IPS-11a (cell line): Measurements from ENCODE around the gene MMD2.

Experiments used
- H3K4me3 ChIP-seq: one replicate; pipeline ENCODE4 v1.5.1; 2013; ENCODE audit warnings: low read depth, low read length, control low read depth

MMD2 gene

DNA sequence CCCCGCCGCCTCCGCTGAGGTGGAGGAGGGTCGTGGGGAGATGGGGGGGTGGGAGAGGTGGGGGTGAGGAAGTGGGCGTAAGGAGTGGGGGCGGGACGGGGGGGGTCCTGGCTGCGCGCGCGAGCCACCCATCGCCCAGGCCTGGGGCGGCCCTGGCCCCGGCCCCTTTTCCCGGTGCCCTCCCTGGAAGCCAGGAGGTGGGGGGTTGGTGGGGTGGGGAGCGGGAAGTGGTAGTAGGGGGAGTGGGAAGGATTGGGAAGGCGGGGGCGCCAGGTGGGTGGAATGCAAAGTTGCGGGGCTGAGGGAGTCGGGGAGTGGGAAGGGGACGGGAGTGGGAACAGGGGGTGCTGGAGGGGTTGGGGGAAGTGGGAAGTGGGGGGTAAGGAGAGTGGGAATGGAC lies 319 bp upstream of the MMD2 start:
- no peak overlapping the region for H3K4me3 ChIP-seq

GRCh38 chr7:4957847-4958476 lies 1.0 kb downstream of the MMD2 start:
- H3K4me3 ChIP-seq: peak overlapping the region; percentile 35

- no peak overlapping the region for H3K4me3 ChIP-seq
Measured at GRCh38 chr7:4951903-4952636, 6.9 kb downstream of the MMD2 start.

DNA sequence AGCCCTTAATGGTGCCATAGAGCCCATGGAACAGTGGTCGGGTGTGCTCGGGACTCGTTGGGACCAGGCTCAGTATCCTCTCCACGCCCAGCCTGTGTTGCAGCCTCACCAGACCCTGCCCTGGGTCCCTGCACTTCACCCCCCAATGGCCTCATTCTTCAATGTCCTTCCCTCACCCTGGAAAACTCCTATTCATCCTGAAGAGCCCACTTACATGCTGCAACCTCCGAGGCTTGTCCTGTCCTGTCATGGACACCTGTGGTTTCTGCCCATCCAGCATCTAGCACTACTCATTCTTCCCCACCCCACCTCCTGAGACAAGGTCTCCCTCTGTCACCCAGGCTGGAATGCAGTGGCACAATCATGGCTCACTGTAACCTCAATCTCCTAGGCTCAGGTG lies 7.7 kb downstream of the MMD2 start:
- no peak overlapping the region for H3K4me3 ChIP-seq

DNA sequence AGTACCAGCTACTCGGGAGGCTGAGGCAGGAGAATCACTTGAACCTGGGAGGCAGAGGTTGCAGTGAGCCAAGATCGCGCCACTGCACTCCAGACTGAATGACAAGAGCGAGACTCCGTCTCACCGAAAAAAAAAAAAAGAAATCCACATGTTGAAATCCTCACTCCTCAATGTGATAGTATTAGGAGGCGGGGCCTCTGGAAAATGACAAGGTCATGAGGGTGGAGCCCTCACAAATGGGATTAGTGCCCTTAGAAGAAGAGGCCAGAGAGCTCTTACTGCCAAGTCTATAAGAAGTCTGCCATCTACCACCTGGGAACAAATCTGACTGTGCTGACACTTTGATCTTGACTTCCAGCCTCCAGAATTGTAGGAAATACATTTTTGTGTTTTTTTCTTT lies 10.6 kb downstream of the MMD2 start:
- no peak overlapping the region for H3K4me3 ChIP-seq

- H3K4me3 ChIP-seq: no peak overlapping the region
Measured at GRCh38 chr7:4945949-4946348, 13.0 kb downstream of the MMD2 start.

- H3K4me3 ChIP-seq: no peak overlapping the region
Measured at GRCh38 chr7:4944939-4945338, 14.0 kb downstream of the MMD2 start.

DNA sequence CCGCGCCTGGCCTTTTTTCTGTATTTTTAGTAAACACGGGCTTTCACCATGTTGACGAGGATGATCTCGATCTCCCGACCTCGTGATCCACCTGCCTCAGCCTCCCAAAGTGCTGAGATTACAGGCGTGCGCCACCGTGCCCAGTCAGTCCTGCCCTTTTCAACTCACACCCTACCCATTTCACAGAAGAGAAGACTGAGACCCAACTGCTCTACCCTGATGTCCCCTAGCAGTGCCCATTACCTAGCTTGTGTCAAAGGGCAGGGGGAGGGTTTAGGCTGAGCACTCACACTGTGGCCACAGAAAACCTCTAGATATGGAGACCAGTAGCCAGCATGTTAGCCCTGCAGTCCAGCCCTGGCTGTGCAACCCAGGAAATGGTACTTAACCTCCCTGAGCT lies 15.7 kb downstream of the MMD2 start:
- H3K4me3 ChIP-seq: no peak overlapping the region

GRCh38 chr7:4939971-4940728 lies 18.8 kb downstream of the MMD2 start:
- no peak overlapping the region for H3K4me3 ChIP-seq

- no peak overlapping the region for H3K4me3 ChIP-seq
Measured at GRCh38 chr7:4937411-4937810, 21.6 kb downstream of the MMD2 start.

- H3K4me3 ChIP-seq: no peak overlapping the region
Measured at GRCh38 chr7:4934419-4935025, 24.5 kb downstream of the MMD2 start.

DNA sequence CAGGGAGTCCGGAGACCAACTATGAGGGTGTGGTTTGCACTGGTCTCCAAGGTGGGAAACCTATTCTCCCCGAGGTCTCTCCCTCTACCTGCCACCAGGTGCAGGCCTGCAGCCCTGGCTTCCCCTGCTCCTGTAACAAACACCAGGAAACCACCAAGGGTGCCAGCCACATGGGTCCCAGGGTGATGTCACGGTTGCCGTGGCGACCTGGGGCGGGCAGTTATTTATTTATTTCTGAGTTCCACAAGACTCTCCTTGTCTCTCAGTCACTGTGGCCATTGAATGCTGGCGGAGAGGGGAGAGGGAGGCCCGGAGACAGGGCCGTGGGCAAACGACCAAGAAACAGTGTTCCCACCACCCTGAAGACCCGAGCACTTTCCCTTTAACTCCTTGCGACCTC lies 27.0 kb downstream of the MMD2 start:
- H3K4me3 ChIP-seq: no peak overlapping the region

- no peak overlapping the region for H3K4me3 ChIP-seq
Measured at GRCh38 chr7:4929005-4929404, 30.0 kb downstream of the MMD2 start.

DNA sequence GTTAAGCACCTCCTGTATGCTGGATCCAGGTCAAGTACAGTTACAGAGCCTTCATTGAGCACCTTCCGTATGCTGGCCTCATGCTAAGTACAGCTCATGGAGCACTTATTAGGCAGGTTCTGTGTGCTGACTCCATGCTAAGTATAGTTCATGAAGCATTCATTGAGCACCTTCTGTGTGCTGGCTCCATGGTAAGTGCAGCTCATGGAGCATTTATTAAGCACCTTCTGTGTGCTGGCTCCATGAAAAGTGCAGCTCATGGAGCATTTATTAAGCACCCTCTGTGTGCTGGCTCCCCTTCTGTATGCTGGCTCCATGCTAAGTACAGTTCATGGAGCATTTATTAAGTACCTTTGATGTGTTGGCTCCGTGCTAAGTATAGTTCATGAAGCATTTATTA lies 30.5 kb downstream of the MMD2 start:
- no peak overlapping the region for H3K4me3 ChIP-seq

DNA sequence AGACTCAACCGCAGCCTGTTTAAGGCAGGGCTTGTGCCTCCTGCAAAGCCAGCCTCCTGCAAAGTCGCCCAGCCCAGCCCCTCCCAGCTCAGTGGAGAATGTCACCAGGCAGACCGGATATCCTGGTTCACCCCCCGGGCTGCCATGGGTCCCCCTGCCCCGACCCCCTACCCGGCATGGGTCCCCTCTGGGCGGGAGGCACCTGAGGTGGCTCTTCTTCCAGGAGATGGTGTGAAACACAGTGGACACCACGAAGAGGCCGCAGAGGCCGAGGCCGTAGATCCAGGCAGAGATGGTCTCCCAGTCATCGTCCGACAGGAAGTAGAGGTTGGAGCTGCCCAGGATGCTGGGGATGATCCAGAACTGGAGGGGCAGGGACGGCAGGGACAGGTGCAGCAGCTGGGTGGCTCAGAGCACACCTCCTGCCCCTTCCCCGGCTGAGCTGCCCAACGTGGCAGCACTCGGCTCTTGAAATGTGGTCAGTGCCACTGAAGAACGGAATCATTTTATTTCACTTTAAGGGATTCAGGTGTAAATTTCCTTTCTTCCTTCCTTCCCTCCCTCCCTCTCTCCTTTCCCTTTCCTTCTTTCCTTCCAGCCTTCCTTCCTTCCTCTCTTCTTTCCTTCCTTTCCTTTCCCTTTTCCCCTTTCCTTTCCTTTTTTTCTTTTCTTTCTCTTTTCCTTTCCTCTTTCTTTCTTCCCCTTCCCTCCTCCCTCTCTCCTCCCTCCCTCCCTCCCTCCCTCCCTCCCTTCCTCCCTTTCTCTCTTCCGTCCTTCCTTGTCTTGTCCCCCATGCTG lies 38.8 kb downstream of the MMD2 start:
- H3K4me3 ChIP-seq: no peak overlapping the region

DNA sequence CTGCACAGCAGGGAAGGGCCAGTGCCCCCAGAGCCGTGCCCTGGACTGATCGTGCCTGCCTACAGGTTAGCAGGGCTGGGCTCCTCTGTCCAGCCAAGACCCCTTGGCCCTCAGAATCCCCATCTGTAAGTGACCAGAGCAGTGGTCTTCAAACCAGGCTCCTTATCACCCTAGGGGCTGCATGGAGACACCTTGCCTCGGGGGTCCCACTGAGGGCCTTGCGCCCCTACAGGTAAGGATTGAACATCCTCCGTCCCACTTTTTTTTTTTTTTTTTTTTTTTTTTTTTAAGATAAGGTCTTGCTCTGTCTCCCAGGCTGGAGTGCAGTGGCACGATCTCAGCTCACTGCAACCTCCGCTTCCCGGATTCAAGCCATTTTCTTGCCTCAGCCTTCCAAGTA lies 42.9 kb downstream of the MMD2 start:
- no peak overlapping the region for H3K4me3 ChIP-seq

GRCh38 chr7:4911111-4911828 lies 47.7 kb downstream of the MMD2 start:
- no peak overlapping the region for H3K4me3 ChIP-seq

GRCh38 chr7:4906682-4907081 lies 52.3 kb downstream of the MMD2 start:
- no peak overlapping the region for H3K4me3 ChIP-seq

GRCh38 chr7:4905171-4905570 lies 53.8 kb downstream of the MMD2 start:
- no peak overlapping the region for H3K4me3 ChIP-seq

GRCh38 chr7:4904346-4904745 lies 54.6 kb downstream of the MMD2 start:
- H3K4me3 ChIP-seq: no peak overlapping the region
